Neural cell (in vitro differentiated cells): ENCODE measurements around the gene DCUN1D3.

ENCODE experiments used
- TAF1 ChIP-seq: IDR thresholded peaks from 2 replicates; pipeline ENCODE4 v1.6.1; 2012; ENCODE audit warnings: low read depth
- TF ChIP-seq, protein P1 (sequence below): IDR thresholded peaks from 2 replicates; pipeline ENCODE4 v1.6.1; 2012; ENCODE audit warnings: borderline replicate concordance

- no peak for TF ChIP-seq TAF1
- TF ChIP-seq, protein P1, sequence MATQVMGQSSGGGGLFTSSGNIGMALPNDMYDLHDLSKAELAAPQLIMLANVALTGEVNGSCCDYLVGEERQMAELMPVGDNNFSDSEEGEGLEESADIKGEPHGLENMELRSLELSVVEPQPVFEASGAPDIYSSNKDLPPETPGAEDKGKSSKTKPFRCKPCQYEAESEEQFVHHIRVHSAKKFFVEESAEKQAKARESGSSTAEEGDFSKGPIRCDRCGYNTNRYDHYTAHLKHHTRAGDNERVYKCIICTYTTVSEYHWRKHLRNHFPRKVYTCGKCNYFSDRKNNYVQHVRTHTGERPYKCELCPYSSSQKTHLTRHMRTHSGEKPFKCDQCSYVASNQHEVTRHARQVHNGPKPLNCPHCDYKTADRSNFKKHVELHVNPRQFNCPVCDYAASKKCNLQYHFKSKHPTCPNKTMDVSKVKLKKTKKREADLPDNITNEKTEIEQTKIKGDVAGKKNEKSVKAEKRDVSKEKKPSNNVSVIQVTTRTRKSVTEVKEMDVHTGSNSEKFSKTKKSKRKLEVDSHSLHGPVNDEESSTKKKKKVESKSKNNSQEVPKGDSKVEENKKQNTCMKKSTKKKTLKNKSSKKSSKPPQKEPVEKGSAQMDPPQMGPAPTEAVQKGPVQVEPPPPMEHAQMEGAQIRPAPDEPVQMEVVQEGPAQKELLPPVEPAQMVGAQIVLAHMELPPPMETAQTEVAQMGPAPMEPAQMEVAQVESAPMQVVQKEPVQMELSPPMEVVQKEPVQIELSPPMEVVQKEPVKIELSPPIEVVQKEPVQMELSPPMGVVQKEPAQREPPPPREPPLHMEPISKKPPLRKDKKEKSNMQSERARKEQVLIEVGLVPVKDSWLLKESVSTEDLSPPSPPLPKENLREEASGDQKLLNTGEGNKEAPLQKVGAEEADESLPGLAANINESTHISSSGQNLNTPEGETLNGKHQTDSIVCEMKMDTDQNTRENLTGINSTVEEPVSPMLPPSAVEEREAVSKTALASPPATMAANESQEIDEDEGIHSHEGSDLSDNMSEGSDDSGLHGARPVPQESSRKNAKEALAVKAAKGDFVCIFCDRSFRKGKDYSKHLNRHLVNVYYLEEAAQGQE: no peak
These were observed 33.4 kb downstream of the DCUN1D3 start for GRCh38 chr16:20866801-20867200.
